Measurements from ENCODE around the gene NCBP2L.

GRCh38 chrX:107827852-107828251 lies 50.3 kb downstream of the NCBP2L start:
- TF ChIP-seq CTCF (IDR thresholded peaks at IDR 0.05) = no peak
- no peak for TF ChIP-seq ZFX (IDR thresholded peaks at IDR 0.05; ENCODE audit: borderline replicate concordance)

Measured in 22Rv1 (cell line).